Skeletal muscle tissue (tissue), 4 donors: ENCODE data around the gene CTAGE4. TPM values are rescaled to one million over a fixed set of nuclear protein-coding genes. Genes with fewer than 3 reads are reported as not detected.
"Not testable (repeated sequence)": the region's sequence is repeated elsewhere in the genome, so short reads cannot be mapped to it uniquely, and the experiment has no call there.

Source experiments
- H3K27ac ChIP-seq: one replicate; pipeline ENCODE4 v1.7.0; 2013; ENCODE audit warnings: mild to moderate bottlenecking, low read depth, low read length, inconsistent platforms
- H3K27me3 ChIP-seq, 3 donors: one replicate each; pipeline ENCODE4 v1.7.0; 2013; ENCODE audit warnings: low read length in 3 of 3; ENCODE audit not compliant: control insufficient read depth in 3 of 3, insufficient read depth in 3 of 3
- H3K36me3 ChIP-seq, 3 donors: one replicate each; pipeline ENCODE4 v1.7.0; 2013; ENCODE audit warnings: low read length in 3 of 3; ENCODE audit not compliant: control insufficient read depth in 3 of 3, insufficient read depth in 3 of 3
- H3K4me1 ChIP-seq, 3 donors: one replicate each; pipeline ENCODE4 v1.7.0; 2013; ENCODE audit warnings: low read length in 3 of 3, mild to moderate bottlenecking in 3 of 3; ENCODE audit not compliant: control insufficient read depth in 3 of 3, insufficient read depth in 3 of 3
- H3K4me3 ChIP-seq, 3 donors: one replicate each; pipeline ENCODE4 v1.7.0; 2013; ENCODE audit warnings: low read length in 3 of 3
- H3K9ac ChIP-seq, 3 donors: one replicate each; pipeline ENCODE4 v1.7.0; 2013; ENCODE audit warnings: low read length in 3 of 3, mild to moderate bottlenecking in 3 of 3, moderate library complexity in 2 of 3, low read depth in 1 of 3
- H3K9me3 ChIP-seq, 3 donors: one replicate each; pipeline ENCODE4 v1.7.0; 2013; ENCODE audit warnings: low read length in 3 of 3; ENCODE audit not compliant: control insufficient read depth in 3 of 3
- total RNA-seq: library from RNA; depleted of rRNA; stranded (reverse); fragments of >200 nt; gene quantifications from one replicate; pipeline ENCODE4 v1.2.3, GENCODE V29; 2014
- donor health status: Osteomylitis.

Gene CTAGE4
- total RNA-seq, 1 donor from 2014 or later = not detected

DNA sequence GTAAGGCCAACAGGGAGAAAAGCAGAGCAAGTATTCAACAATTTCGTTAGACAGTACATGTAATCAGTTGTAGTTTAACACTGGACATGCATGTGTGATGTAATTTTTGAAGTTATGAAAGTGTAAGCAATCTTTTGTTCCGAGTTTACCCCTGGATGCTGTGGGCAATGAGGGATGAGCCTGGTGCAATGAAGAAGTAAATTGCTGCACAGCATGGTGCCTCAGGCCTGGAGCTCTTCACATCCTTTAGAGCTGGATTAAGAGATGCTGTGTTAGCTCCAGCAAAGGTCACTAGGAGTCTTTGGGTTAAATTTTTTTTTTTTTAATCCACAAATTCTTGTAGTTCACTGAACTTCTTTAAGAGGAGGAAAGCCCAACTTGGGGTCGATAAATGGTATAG, 19.8 kb downstream of the CTAGE4 start:
- H3K9ac ChIP-seq, H3K4me1 ChIP-seq, H3K9me3 ChIP-seq, H3K36me3 ChIP-seq, H3K27ac ChIP-seq, H3K27me3 ChIP-seq, H3K4me3 ChIP-seq: not testable (repeated sequence)

DNA sequence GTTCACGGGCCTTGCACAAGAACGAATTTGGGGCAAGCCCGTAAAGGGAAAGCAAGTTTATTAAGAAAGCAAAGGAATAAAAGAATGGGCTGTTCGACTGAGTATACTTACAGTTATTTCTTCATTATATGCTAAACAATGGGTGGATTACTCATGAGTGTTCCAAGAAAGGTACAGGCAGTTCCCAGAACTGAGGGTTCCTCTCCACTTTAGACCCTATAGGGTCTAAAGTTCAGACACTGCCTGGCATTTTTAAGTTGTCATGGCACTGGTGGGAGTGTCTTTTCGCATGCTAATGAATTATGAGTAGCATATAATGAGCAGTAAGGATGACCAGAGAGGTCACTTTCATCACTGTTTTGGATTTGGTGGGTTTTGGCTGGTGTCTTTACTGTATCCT, 22.0 kb downstream of the CTAGE4 start:
- H3K36me3 ChIP-seq, H3K9me3 ChIP-seq, H3K27me3 ChIP-seq, H3K9ac ChIP-seq, H3K4me1 ChIP-seq, H3K4me3 ChIP-seq, H3K27ac ChIP-seq: not testable (repeated sequence)

DNA sequence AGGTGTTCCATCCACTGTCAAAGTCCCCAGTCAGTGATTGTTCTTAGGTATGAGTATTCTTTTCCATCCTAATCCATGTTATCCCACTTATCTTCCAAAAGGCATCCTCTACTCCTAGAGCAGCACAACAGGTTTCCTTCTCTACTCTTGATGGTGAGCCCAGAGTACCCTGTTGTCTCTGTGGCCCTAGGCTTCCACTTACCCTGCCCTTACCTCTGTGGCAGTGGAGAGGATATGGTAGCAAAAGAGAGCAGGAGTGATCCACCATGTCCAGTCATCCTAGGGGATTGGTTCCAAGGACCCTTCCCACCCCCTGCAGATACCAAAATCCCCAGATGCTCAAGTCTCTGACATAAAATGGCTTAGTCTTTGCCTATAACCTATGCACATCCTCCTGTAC, 33.9 kb downstream of the CTAGE4 start:
- not testable (repeated sequence) for H3K36me3 ChIP-seq, H3K9ac ChIP-seq, H3K4me3 ChIP-seq, H3K27me3 ChIP-seq, H3K4me1 ChIP-seq, H3K27ac ChIP-seq, H3K9me3 ChIP-seq

DNA sequence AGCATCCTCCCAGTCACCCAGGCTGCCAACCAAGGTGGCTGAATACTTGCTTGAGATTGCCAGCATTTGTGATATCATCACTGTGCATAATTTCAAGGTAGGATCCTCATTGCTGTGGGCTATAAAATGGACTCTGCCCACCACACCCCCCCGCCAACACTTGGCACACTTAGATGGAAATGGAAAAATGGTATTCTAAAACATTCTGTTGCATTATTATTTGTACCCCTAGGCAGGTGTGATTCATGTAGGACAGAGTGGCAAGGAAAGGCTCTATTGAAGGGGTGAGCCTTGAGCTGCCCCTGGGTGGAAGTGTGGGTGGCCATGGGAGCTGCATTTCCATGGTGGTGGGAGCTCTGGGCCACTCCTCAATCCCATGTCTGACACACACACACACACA, 35.3 kb downstream of the CTAGE4 start:
- not testable (repeated sequence) for H3K27ac ChIP-seq

DNA sequence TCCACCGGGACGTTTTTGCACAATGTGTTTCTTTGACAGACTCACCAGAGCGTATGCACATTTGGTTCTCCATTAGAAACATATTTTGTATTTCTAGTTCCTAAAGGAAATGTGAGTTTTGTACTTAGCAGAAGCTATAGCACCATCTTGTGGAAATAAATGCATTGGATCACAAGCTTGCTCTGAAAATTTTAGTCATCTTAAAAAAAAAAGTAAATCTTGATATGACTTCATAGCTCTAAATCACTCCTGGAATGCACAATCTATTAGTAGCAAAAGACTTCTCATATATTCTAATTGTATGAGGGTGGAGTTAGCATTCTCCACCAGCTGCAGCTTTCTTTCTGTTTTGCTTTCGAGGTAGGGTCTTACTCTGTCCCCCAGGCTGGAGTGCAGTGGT, 35.9 kb downstream of the CTAGE4 start:
- not testable (repeated sequence) for H3K36me3 ChIP-seq, H3K9me3 ChIP-seq, H3K27me3 ChIP-seq, H3K27ac ChIP-seq, H3K4me3 ChIP-seq, H3K4me1 ChIP-seq, H3K9ac ChIP-seq

More for the DNA sequence above, 35.3 kb downstream of the CTAGE4 start:
- H3K9ac ChIP-seq, H3K9me3 ChIP-seq, H3K4me1 ChIP-seq, H3K4me3 ChIP-seq, H3K36me3 ChIP-seq, H3K27me3 ChIP-seq: not testable (repeated sequence)

DNA sequence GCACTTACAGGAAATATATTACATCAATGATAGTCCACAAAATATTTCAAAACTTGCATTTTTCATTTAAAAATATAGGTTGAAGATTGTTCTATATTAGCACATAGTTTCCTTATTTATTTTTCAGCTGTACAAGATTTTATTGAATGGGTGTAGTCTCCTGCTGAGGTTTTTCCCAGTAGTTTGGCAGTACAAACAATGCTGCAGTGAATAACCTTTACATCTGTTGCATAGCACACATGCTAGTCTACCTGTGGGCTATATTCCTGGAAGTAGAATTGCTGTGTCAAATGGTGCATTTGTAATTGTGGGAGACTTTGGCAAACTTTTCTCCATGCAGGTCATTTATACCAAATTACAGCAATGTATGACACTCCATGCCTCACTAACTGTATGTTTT, 37.3 kb downstream of the CTAGE4 start:
- H3K9ac ChIP-seq, H3K27ac ChIP-seq, H3K36me3 ChIP-seq, H3K9me3 ChIP-seq, H3K4me1 ChIP-seq, H3K4me3 ChIP-seq, H3K27me3 ChIP-seq: not testable (repeated sequence)

DNA sequence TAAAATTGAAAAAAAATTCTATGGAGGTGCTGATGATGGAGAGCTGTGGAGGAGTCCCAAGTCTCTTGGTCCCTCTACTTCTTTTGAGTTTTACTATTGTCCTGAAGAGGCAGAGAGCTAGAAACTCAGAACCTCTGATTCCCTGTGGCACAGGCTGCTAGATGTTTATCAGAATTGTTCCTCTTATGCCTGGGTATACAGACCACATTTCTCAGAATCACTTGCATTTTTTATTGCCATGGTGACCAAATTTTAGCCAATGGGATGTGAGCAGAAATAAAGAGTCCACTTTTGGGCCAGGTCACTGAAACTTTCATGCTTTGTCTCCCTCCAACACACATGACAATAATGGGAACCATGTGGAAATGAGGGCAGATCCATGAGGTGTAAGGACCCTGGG, 40.4 kb downstream of the CTAGE4 start:
- not testable (repeated sequence) for H3K4me3 ChIP-seq

DNA sequence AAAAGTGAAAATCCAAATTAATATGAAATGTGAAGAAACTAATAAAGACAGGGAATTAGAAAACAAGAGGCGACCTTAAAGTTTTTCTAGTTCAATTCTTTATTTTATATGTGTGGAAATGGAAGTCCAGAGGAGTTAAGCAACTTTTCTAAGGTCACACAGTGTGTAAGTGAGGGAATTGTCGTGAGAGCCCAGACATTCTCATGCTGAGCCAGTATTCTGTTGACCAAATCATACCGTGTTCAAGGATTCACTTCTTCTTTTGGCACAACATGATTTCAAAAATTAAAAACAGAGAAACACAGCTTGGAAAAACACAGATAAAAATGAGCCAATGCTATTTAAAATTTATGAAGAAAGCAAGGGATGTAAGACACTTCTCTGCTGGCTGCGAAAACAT, 43.6 kb downstream of the CTAGE4 start:
- not testable (repeated sequence) for H3K4me1 ChIP-seq, H3K9ac ChIP-seq, H3K27ac ChIP-seq, H3K36me3 ChIP-seq, H3K27me3 ChIP-seq, H3K4me3 ChIP-seq, H3K9me3 ChIP-seq

More for the DNA sequence above, 40.4 kb downstream of the CTAGE4 start:
- H3K9me3 ChIP-seq, H3K27ac ChIP-seq, H3K36me3 ChIP-seq, H3K4me1 ChIP-seq, H3K27me3 ChIP-seq, H3K9ac ChIP-seq: not testable (repeated sequence)

DNA sequence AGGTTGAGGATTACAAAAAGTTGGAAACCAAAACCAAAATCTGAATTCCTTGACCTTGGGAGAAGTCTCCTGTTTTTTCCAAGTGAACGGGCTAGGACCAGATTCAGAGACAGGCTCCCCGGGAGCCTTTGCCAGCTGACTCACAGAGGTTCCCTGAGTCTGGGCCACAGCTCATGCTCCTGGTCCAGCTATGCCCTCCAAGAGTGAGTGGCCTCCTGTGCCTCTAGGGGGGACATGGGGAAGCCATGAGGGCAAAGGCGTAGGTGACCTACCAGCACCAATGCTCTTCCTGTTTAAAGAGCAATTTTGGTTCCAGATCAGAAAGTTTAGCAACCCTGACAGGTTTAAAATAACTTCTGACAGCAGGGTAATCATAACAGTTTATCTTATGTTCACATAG, 45.5 kb downstream of the CTAGE4 start:
- not testable (repeated sequence) for H3K9ac ChIP-seq, H3K27me3 ChIP-seq, H3K36me3 ChIP-seq, H3K27ac ChIP-seq, H3K9me3 ChIP-seq, H3K4me3 ChIP-seq, H3K4me1 ChIP-seq

DNA sequence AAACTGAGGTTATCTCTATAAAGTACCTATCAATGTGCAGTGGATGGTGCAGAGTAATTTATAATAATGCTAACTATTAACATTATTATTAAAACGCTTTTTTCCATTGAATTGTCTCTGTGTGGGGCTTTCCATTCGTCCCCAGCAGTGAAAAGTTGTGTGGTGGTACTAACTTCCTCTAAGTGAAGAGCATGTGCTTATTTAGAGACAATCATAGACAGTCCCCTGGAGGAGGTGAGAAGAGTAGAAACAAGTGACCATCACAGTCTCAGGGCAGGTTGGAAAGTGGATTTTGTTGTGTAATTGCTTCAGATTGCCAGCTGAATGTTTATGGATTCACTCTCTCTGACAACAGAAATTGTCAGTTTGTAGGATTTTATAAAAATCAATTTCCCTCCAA, 47.8 kb downstream of the CTAGE4 start:
- not testable (repeated sequence) for H3K4me1 ChIP-seq, H3K4me3 ChIP-seq, H3K36me3 ChIP-seq, H3K27ac ChIP-seq, H3K27me3 ChIP-seq, H3K9ac ChIP-seq, H3K9me3 ChIP-seq

DNA sequence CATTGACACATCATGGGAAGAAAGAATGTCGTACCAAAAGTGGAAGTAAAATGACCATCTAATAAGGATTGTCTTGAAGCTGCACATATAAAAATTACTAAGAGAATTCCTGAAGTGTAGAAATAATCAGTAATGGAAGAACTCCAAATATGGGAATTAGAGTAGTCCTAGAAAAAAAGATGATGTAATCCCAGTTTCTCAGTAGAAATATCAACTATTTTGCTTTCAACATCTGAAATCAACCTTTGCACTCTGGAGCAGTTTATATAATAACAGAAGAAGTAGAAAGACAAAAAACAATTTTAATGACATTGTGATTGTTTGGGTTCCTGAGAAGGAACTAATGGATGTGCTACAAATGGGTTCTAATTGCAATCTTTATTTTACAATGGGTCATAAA, 49.8 kb downstream of the CTAGE4 start:
- H3K4me1 ChIP-seq, H3K27me3 ChIP-seq, H3K4me3 ChIP-seq, H3K9me3 ChIP-seq, H3K27ac ChIP-seq, H3K9ac ChIP-seq, H3K36me3 ChIP-seq: not testable (repeated sequence)
